Left lung (tissue), 10 donors: ENCODE results near the gene SCMH1. TPM values are rescaled to one million over a fixed set of nuclear protein-coding genes. Genes with fewer than 3 reads are reported as not detected.

Source experiments
- ATAC-seq: fragments of 200-7000 bp; cut with Tn5 transposase; one replicate; pipeline ENCODE4 v1.9.1; 2020; ENCODE audit warnings: moderate library complexity
- DNase-seq, 4 donors: peaks; one replicate each; pipeline ENCODE4 v3.0.0-alpha.2; 2013 to 2020
- H3K27ac ChIP-seq, 2 donors: fragments of 200-600 bp; sonication (generic) in 1 of 2; one replicate each; pipeline versions ENCODE4 v1.5.0 to v1.8.0; 2020 to 2021
- H3K27me3 ChIP-seq, 2 donors: fragments of 200-600 bp; sonication (generic) in 1 of 2; one replicate each; pipeline versions ENCODE4 v1.5.0 to v1.8.0; 2020 to 2021
- H3K36me3 ChIP-seq, 2 donors: fragments of 200-600 bp; sonication (generic) in 1 of 2; one replicate each; pipeline versions ENCODE4 v1.5.0 to v1.8.0; 2020 to 2021
- H3K4me1 ChIP-seq, 2 donors: fragments of 200-600 bp; one replicate each; pipeline ENCODE4 v1.8.0; 2021
- H3K4me3 ChIP-seq, 2 donors: fragments of 200-600 bp; sonication (generic) in 1 of 2; one replicate each; pipeline versions ENCODE4 v1.5.0 to v1.8.0; 2020 to 2021; ENCODE audit warnings: mild to moderate bottlenecking in 1 of 2
- H3K9me3 ChIP-seq, 2 donors: fragments of 200-600 bp; sonication (generic) in 1 of 2; one replicate each; pipeline versions ENCODE4 v1.5.0 to v1.8.0; 2020 to 2021
- intact Hi-C, 2 donors: fragments of 100-400 bp; cut with DNase I; formaldehyde crosslinking; loops; one replicate each; pipeline versions ENCODE4 v1.11.2 to v1.14.2; 2022
- polyA plus RNA-seq, 6 donors: library from polyadenylated mRNA; unstranded; fragments of 120-200 nt; gene quantifications; one replicate each; pipeline ENCODE4 v1.2.1, GENCODE V29; 2013; ENCODE audit not compliant: insufficient read length in 6 of 6
- total RNA-seq, 2 donors: library from RNA; stranded (reverse); fragmentation: NEBNext Ultra II Directional; extraction: Animal tissue kit (Norgen Biotek cat#: 25700); gene quantifications; one replicate each; pipeline ENCODE4 v1.2.1, GENCODE V29; 2021
- TF ChIP-seq, protein P1 (sequence below), 2 donors: fragments of 200-600 bp; sonication (generic) in 1 of 2; IDR thresholded peaks; one replicate each; pipeline versions ENCODE4 v1.5.0 to v1.8.0; 2021; ENCODE audit warnings: antibody characterized with exemption in 2 of 2
- donor health status: DM: no; HTN: yes; CAD: no.
- donor health status: DM: no; HTN: no; CAD: no.

SCMH1 gene
- total and polyA plus RNA-seq, 8 donors = 27.8 to 56.1 (median 44.3) TPM

DNA sequence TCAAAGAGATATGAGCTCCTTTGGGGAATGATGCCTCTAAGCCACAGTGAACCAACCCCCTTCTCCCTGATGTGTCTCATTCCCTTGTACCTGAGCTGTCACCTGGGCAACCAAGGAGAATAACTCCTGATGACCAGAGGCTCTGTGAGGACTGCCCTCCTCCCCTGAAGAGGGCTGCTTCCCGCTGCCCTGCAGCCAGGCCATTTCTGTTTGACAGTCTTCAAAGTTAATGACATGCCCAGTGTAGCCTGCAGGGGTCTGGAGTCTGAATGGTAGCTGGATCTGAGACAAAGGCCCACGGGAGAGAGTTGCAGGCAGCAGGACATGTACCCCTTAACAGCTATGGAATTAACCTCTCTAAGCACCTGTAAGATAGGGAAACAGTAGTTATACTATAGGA lies 217.2 kb downstream of the SCMH1 start:
- intact Hi-C loops = no loop called here
- Histone ChIP-seq H3K9me3 (no peaks in the 10 kb centered on the region), H3K27ac (no peak overlapping the region), H3K27me3 (no peaks in the 10 kb centered on the region), H3K36me3 (peaks cover 0 to 56% of the 10 kb centered on the region in 2 donors), H3K4me3 (no peak overlapping the region), H3K4me1 (no peaks in the 10 kb centered on the region)
- TF ChIP-seq, protein P1, sequence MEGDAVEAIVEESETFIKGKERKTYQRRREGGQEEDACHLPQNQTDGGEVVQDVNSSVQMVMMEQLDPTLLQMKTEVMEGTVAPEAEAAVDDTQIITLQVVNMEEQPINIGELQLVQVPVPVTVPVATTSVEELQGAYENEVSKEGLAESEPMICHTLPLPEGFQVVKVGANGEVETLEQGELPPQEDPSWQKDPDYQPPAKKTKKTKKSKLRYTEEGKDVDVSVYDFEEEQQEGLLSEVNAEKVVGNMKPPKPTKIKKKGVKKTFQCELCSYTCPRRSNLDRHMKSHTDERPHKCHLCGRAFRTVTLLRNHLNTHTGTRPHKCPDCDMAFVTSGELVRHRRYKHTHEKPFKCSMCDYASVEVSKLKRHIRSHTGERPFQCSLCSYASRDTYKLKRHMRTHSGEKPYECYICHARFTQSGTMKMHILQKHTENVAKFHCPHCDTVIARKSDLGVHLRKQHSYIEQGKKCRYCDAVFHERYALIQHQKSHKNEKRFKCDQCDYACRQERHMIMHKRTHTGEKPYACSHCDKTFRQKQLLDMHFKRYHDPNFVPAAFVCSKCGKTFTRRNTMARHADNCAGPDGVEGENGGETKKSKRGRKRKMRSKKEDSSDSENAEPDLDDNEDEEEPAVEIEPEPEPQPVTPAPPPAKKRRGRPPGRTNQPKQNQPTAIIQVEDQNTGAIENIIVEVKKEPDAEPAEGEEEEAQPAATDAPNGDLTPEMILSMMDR (IDR thresholded peaks at IDR 0.05) = no peak
- no peak for ATAC-seq
- DNase-seq = no peak

DNA sequence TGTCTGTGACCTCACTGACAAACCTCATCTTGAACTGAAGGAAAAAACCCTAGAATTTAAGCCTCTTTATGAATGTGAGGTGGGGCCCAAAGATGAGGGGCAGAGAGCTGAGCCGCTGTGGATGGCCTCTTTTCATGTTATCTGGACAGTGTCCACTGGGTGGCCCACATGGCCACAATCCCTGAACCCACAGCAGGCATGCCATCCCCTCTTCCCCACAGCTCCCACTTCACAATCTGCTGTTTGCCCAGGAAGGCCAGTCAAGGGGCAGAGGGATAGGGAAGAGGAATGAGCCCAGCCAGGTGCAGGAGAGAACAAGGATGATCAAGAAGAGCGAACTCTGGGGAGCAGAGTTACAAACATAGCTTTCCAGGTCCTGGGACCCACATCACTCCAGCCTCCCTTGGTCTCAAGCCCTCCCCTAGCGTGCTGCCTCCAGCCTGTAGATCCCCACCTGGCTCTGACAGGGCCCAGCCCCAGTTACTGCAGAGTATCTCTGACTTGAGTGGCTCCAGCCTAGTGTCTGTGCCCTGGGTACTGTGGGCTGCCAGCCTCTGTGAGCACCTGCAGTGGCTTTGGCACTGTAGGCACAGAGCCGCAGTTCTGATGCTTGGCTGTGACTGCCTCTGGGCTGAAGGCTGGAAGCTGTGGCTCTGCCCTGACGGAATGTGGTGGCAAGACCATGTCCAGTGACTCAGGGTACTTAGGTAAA lies 218.7 kb downstream of the SCMH1 start:
- no peaks in the 10 kb centered on the region for H3K4me1 ChIP-seq
- TF ChIP-seq, protein P1 (IDR thresholded peaks at IDR 0.05) = no peak
- DNase-seq = no peak
- no peak overlapping the region for H3K4me3 ChIP-seq
- peaks cover 0 to 44% of the 10 kb centered on the region in 2 donors for H3K36me3 ChIP-seq
- intact Hi-C loops = no loop called here
- no peaks in the 10 kb centered on the region for H3K27me3 ChIP-seq
- no peaks in the 10 kb centered on the region for H3K9me3 ChIP-seq
- no peak for ATAC-seq
- H3K27ac ChIP-seq = no peak overlapping the region

DNA sequence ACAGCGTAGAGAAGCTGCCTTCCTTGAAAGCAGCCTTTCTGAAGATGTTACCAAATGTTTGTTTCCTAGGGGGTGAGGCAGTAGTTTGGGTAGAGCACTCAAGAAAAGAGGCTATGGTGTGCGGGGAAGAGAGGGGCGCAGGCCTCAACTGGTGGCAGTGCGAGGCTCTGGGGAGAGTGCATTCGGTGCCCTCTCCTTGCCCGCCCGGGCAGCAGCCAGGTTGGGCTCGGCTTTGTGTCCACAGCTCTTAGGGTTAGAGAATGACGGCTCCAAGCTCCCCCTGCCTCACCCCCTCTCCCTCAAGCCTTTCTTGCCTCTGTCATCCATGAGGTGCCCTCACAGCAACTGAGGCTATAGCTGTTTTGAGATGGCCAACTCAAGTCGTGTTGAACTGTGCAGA lies 219.7 kb downstream of the SCMH1 start:
- intact Hi-C loops = no loop called here
- TF ChIP-seq, protein P1 (IDR thresholded peaks at IDR 0.05) = no peak
- no peak overlapping the region for H3K27ac ChIP-seq
- no peaks in the 10 kb centered on the region for H3K9me3 ChIP-seq
- H3K4me3 ChIP-seq = no peak overlapping the region
- no peaks in the 10 kb centered on the region for H3K27me3 ChIP-seq
- no peaks in the 10 kb centered on the region for H3K4me1 ChIP-seq
- ATAC-seq (no peak), DNase-seq (no peak)
- H3K36me3 ChIP-seq = peaks cover 0 to 44% of the 10 kb centered on the region in 2 donors

DNA sequence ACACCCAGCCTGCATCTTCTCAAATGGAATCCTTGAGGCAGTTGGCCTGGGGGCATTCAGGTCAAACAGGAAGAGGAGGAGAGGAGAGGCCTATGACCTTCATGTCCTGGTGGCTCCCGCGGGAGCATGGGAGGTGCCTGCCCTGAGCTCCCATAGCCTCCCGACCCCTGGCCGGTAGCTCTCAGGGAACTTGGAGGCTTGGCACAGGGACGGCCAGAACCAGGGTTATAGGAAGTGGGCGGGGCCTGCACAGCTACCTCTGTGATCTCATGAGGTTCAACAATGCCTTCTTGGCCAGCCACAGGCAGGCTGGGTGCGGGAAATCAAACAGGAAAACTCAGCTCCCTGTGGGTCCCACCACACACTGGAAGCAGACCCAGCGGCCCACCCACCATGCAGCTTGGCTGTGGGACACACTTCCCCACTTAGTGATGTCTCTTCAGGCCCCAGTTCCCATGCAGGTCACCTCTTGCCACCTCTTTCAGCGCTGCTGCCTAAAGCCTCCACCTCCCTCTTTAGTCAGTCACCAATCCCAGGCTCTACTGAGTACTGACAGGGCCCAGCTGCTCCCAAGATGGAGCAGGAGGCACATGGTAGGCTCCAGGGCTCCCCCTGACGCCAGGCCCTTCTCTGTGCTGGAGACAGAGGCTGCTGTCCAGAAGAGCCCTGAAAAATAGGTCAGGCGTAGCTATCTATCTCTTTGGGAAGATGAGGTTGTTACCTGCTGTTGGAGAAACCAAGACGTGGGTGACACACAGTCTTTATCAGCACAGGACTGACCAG lies 220.4 kb downstream of the SCMH1 start, which contains the start of gene SLFNL1:
Gene SLFNL1 (minus strand): TSS at position 200 of the 783 bp plus-strand sequence. CDS start 1,065 bp downstream, outside the sequence.
- DNase-seq (peak in 1 of 4 donors; percentile 63), ATAC-seq (no peak)
- peaks cover 0 to 44% of the 10 kb centered on the region in 2 donors for H3K36me3 ChIP-seq
- no peaks in the 10 kb centered on the region for H3K9me3 ChIP-seq
- H3K4me1 ChIP-seq = no peaks in the 10 kb centered on the region
- H3K4me3 ChIP-seq = no peak within 1 kb of the TSS
- H3K27ac ChIP-seq = peak within 1 kb of the TSS; percentile 3 to 13
- intact Hi-C loops = no loop called here
- TF ChIP-seq, protein P1 (IDR thresholded peaks at IDR 0.05) = no peak
- no peaks in the 10 kb centered on the region for H3K27me3 ChIP-seq

GRCh38 chr1:41020654-41021053 lies 221.5 kb downstream of the SCMH1 start:
- ATAC-seq = peak; percentile 87

More at GRCh38 chr1:41020654-41021053, 221.5 kb downstream of the SCMH1 start:
- Histone ChIP-seq H3K27ac (peak overlapping the region; percentile 3 to 13), H3K4me3 (no peak overlapping the region), H3K27me3 (no peaks in the 10 kb centered on the region), H3K9me3 (no peaks in the 10 kb centered on the region), H3K4me1 (no peaks in the 10 kb centered on the region), H3K36me3 (peaks cover 0 to 45% of the 10 kb centered on the region in 2 donors)
- TF ChIP-seq, protein P1 (IDR thresholded peaks at IDR 0.05) = no peak
- intact Hi-C loops = no loop called here
- DNase-seq = peak in 1 of 4 donors; percentile 68
